GM18867 (cell line): Measurements from ENCODE around the gene ARHGAP24.
A peak's percentile ranks its signal among the peaks of the same experiment; 100 is the strongest.

Experiments used
- ATAC-seq: cut with Tn5 transposase; IDR thresholded peaks from one replicate; pipeline ENCODE4 v1.9.1; 2021; ENCODE audit warnings: mild to moderate bottlenecking, moderate library complexity; ENCODE audit not compliant: unreplicated experiment

ARHGAP24 gene

GRCh38 chr4:86043755-86044592, 569.0 kb downstream of the ARHGAP24 start:
- peak; percentile 83 for ATAC-seq

- no peak for ATAC-seq
Measured at GRCh38 chr4:86044593-86044985, 569.6 kb downstream of the ARHGAP24 start.

- ATAC-seq = no peak
Measured at GRCh38 chr4:86048426-86048825, 573.5 kb downstream of the ARHGAP24 start.

- ATAC-seq = no peak
Measured at GRCh38 chr4:86050496-86050895, 575.5 kb downstream of the ARHGAP24 start.
